HepG2 (cell line): Measurements from ENCODE around the gene FAM78B. TPM values are rescaled to one million over a fixed set of nuclear protein-coding genes. Genes with fewer than 3 reads are reported as not detected.

Experiments
- ATAC-seq: fragments of 200-7000 bp; cut with Tn5 transposase; 3 replicates; pipeline ENCODE4 v1.9.1; 2020; ENCODE audit warnings: mild to moderate bottlenecking, moderate library complexity
- BruUV-seq: library from RNA; stranded (reverse); fragments of 400-500 nt; replicated peaks from 2 replicates; lab custom pipeline; 2021; lab: Mats Ljungman, UMichigan
- CTCF ChIA-PET: fragments of 300-600 bp; formaldehyde crosslinking; extraction: SDS; loops from one replicate; lab custom pipeline; 2021; ENCODE audit warnings: low total read pairs, inconsistent platforms, low intra/inter-chr PET ratio; lab: Yijun Ruan, JAX
- POLR2A ChIA-PET: fragments of 350-600 bp; sonication (Branson Sonifier 250); formaldehyde crosslinking; loops from one replicate; lab custom pipeline; 2020; ENCODE audit warnings: antibody characterized with exemption, inconsistent platforms; lab: Yijun Ruan, JAX
- DNase-seq: peaks from one replicate; pipeline ENCODE4 v3.0.0-alpha.2; 2015; ENCODE audit warnings: low spot score
- FAIRE-seq: peaks from 3 replicates; lab custom pipeline; 2011; peaks lifted over from hg19 to GRCh38; lab: Jason Lieb, UNC
- H2AFZ ChIP-seq: one replicate; pipeline ENCODE4 v1.6.1; 2011; ENCODE audit warnings: low read length, inconsistent platforms
- H3K27ac ChIP-seq: fragments of 300-600 bp; 3 replicates; pipeline ENCODE4 v1.8.0; 2011; ENCODE audit warnings: mixed run types, mild to moderate bottlenecking, mixed read lengths, low read length, inconsistent platforms; ENCODE audit not compliant: insufficient read depth; ENCODE audit errors: extremely low read length
- H3K27me3 ChIP-seq, 2 experiments: fragments of 200-600 bp in 1 of 2; 2 replicates in 1 of 2; 3 replicates in 1 of 2; pipeline versions ENCODE4 v1.6.0 to v1.8.0; 2011; ENCODE audit warnings: low read length in 2 of 2, mild to moderate bottlenecking in 2 of 2, moderate library complexity in 2 of 2, inconsistent platforms in 1 of 2; ENCODE audit not compliant: insufficient read depth in 2 of 2, control insufficient read depth in 1 of 2
- H3K36me3 ChIP-seq, 2 experiments: fragments of 200-600 bp in 1 of 2; replicated peaks in 1 of 2; 2 replicates in 1 of 2; 3 replicates in 1 of 2; pipeline versions ENCODE4 v1.5.1 to v1.8.0; 2011; ENCODE audit warnings: low read length in 2 of 2, inconsistent platforms in 1 of 2; ENCODE audit not compliant: insufficient read depth in 2 of 2, control insufficient read depth in 1 of 2
- H3K4me1 ChIP-seq: 2 replicates; pipeline ENCODE4 v1.5.1; 2012; ENCODE audit warnings: low read length, inconsistent platforms; ENCODE audit not compliant: insufficient read depth
- H3K4me2 ChIP-seq: 2 replicates; pipeline ENCODE4 v1.6.0; 2011; ENCODE audit warnings: low read depth, low read length, inconsistent platforms
- H3K4me3 ChIP-seq, 3 experiments: fragments of 200-600 bp in 1 of 3; sonication (generic), shearing (Covaris generic) in 1 of 3; replicated peaks in 1 of 3; 2 replicates each; pipeline ENCODE4 v1.5.1; 2011 to 2016; ENCODE audit warnings: low read length in 3 of 3, inconsistent platforms in 2 of 3, low read depth in 2 of 3, mild to moderate bottlenecking in 2 of 3, control low read depth in 1 of 3, mixed read lengths in 1 of 3; ENCODE audit not compliant: insufficient read depth in 1 of 3
- H3K79me2 ChIP-seq: one replicate; pipeline ENCODE4 v1.6.1; 2011; ENCODE audit warnings: low read length, inconsistent platforms; ENCODE audit not compliant: insufficient read depth
- H3K9ac ChIP-seq: 2 replicates; pipeline ENCODE4 v1.6.0; 2011; ENCODE audit warnings: mild to moderate bottlenecking, low read depth, low read length, inconsistent platforms; ENCODE audit not compliant: insufficient read depth
- H3K9me3 ChIP-seq: 2 replicates; pipeline ENCODE4 v1.5.1; 2012; ENCODE audit warnings: mild to moderate bottlenecking, low read length
- H4K20me1 ChIP-seq: 2 replicates; pipeline ENCODE4 v1.6.0; 2011; ENCODE audit warnings: inconsistent platforms, mild to moderate bottlenecking, low read length, moderate library complexity; ENCODE audit not compliant: insufficient read depth
- ATM ChIP-seq: fragments of 450-650 bp; IDR thresholded peaks from 2 replicates; pipeline ENCODE4 v1.7.1; 2017; ENCODE audit warnings: mild to moderate bottlenecking, borderline replicate concordance
- FOXC1 ChIP-seq: sonication (generic); formaldehyde crosslinking; IDR thresholded peaks from 2 replicates; pipeline ENCODE4 v1.8.0; 2022; ENCODE audit warnings: mild to moderate bottlenecking, missing genetic modification reagents, borderline replicate concordance
- LRRFIP1 ChIP-seq: sonication (generic); formaldehyde crosslinking; conservative IDR thresholded peaks from 2 replicates; pipeline ENCODE4 v1.4.0; 2020; ENCODE audit warnings: missing genetic modification reagents
- NFE2L2 ChIP-seq: fragments of 150-350 bp; IDR thresholded peaks from 2 replicates; pipeline ENCODE4 v1.6.1; 2014; ENCODE audit warnings: low read length
- NRL ChIP-seq: sonication (generic); formaldehyde crosslinking; IDR thresholded peaks from 2 replicates; pipeline ENCODE4 v1.5.0; 2020; ENCODE audit warnings: missing genetic modification reagents, mild to moderate bottlenecking, moderate library complexity, borderline replicate concordance
- PRDM15 ChIP-seq: sonication (generic); formaldehyde crosslinking; IDR thresholded peaks from 2 replicates; pipeline ENCODE4 v1.4.0; 2020; ENCODE audit warnings: missing genetic modification reagents
- RFXAP ChIP-seq: sonication (generic); formaldehyde crosslinking; IDR thresholded peaks from 2 replicates; pipeline ENCODE4 v1.4.0; 2020; ENCODE audit warnings: missing genetic modification reagents, borderline replicate concordance
- SP4 ChIP-seq: sonication (generic); formaldehyde crosslinking; IDR thresholded peaks from 2 replicates; pipeline ENCODE4 v1.8.1; 2023; ENCODE audit warnings: mild to moderate bottlenecking, missing genetic modification reagents
- TBL1XR1 ChIP-seq: fragments of 150-350 bp; IDR thresholded peaks from 2 replicates; pipeline ENCODE4 v1.6.1; 2014; ENCODE audit warnings: borderline replicate concordance, low read length; ENCODE audit not compliant: partially characterized antibody
- ZBTB39 ChIP-seq: sonication (generic); formaldehyde crosslinking; IDR thresholded peaks from 2 replicates; pipeline ENCODE4 v1.5.0; 2020; ENCODE audit warnings: missing genetic modification reagents
- ZFP41 ChIP-seq: sonication (generic); formaldehyde crosslinking; IDR thresholded peaks from 2 replicates; pipeline ENCODE4 v1.4.0; 2020; ENCODE audit warnings: mild to moderate bottlenecking, missing genetic modification reagents, borderline replicate concordance
- ZNF230 ChIP-seq: sonication (generic); formaldehyde crosslinking; IDR thresholded peaks from 2 replicates; pipeline ENCODE4 v1.4.0; 2020; ENCODE audit warnings: mild to moderate bottlenecking, missing genetic modification reagents
- ZNF550 ChIP-seq: sonication (generic); formaldehyde crosslinking; IDR thresholded peaks from 2 replicates; pipeline ENCODE4 v1.4.0; 2020; ENCODE audit warnings: mild to moderate bottlenecking, missing genetic modification reagents, borderline replicate concordance
- ZNF597 ChIP-seq: sonication (generic); formaldehyde crosslinking; IDR thresholded peaks from 2 replicates; pipeline ENCODE4 v1.5.0; 2020; ENCODE audit warnings: missing genetic modification reagents
- ZNF614 ChIP-seq: IDR thresholded peaks from 2 replicates; pipeline ENCODE4 v1.6.1; 2018; ENCODE audit warnings: missing biosample characterization, missing genetic modification reagents, inconsistent platforms, borderline replicate concordance
- WGBS: methylation state at CpG from one replicate; pipeline ENCODE4 v1.1.6; 2017; ENCODE audit warnings: low lambda C conversion rate; 5-methylcytosine and 5-hydroxymethylcytosine counted together
- in situ Hi-C: cut with HindIII; loops from 2 replicates; pipeline ENCODE4 v1.10.0; 2017; ENCODE audit warnings: low pct_unique_long_range_greater_than_20kb; ENCODE audit not compliant: extremely low pct_ligation_motif_present
- intact Hi-C: fragments of 100-400 bp; cut with micrococcal nuclease; formaldehyde crosslinking; loops from one replicate; pipeline ENCODE4 v1.10.0; 2022; ENCODE audit not compliant: unreplicated experiment
- polyA plus RNA-seq, 8 experiments: library from polyadenylated mRNA; depleted of rRNA in 3 of 8; stranded (reverse) in 7 of 8; unstranded in 1 of 8; fragments of >200 nt; fragmentation: Illumina TruSeq in 4 of 8; extraction: Trizol in 4 of 8; gene quantifications; 2 replicates each; pipeline versions ENCODE4 v1.2.1 to v1.2.3, GENCODE V29; 2011 to 2016; ENCODE audit warnings: low read depth in 4 of 8, missing spikeins in 1 of 8, mixed read lengths in 1 of 8; ENCODE audit not compliant: insufficient read depth in 1 of 8
- total RNA-seq, 5 experiments: library from RNA; depleted of rRNA; stranded (reverse); fragments of >200 nt; fragmentation: Illumina TruSeq; extraction: Trizol; gene quantifications; 2 replicates each; pipeline ENCODE4 v1.2.3, GENCODE V29; 2016; ENCODE audit warnings: low read depth in 1 of 5

Gene FAM78B
- total and polyA plus RNA-seq, 2 of the 13 experiments (the other 11 are each of a cell fraction or from before 2014, with no cell fraction given), result 0.22 to 0.31 TPM

- no peak overlapping the region for H3K27ac ChIP-seq
- ATAC-seq (no peak), DNase-seq (no peak), FAIRE-seq (no peak)
- no peaks in the 10 kb centered on the region for H3K9me3 ChIP-seq
- intact Hi-C loops, result no loop called here
- H3K4me2 ChIP-seq, result no peak overlapping the region
- BruUV-seq, result no TSS peak
- in situ Hi-C loops, result loop anchor here (25.0 kb wide), 1 partner anchor 460 kb away; no protein-coding TSS in a partner anchor
- H3K79me2 ChIP-seq, result no peaks in the 10 kb centered on the region
- no peaks in the 10 kb centered on the region for H4K20me1 ChIP-seq
- H3K9ac ChIP-seq, result no peak overlapping the region
- WGBS, result 0% methylated on average over 2 of the region's 2 CpGs
- H3K4me3 ChIP-seq, result no peak overlapping the region
- no peaks in the 10 kb centered on the region for H3K36me3 ChIP-seq
- POLR2A ChIA-PET, result no interaction called here
- H3K27me3 ChIP-seq, result no peaks in the 10 kb centered on the region; a peak in 1 of 5 replicates
- no peak overlapping the region for H2AFZ ChIP-seq
- H3K4me1 ChIP-seq, result peaks cover 10% of the 10 kb centered on the region
- CTCF ChIA-PET, result no interaction called here
- TF ChIP-seq FOXC1 (CRISPR knock-in tag) (no peak), RFXAP (CRISPR knock-in tag) (no peak), TBL1XR1 (no peak), ZFP41 (no peak), SP4 (no peak), LRRFIP1 (no peak), ZNF614 (CRISPR knock-in tag) (no peak), ZBTB39 (CRISPR knock-in tag) (no peak), ZNF550 (CRISPR knock-in tag) (no peak), ZNF597 (CRISPR knock-in tag) (no peak), ATM (no peak), PRDM15 (CRISPR knock-in tag) (no peak), ZNF230 (no peak), NFE2L2 (no peak), NRL (no peak)
Observed at GRCh38 chr1:166172106-166172505, 5.3 kb upstream of the FAM78B start.
